Astrocyte of the hippocampus (primary cell): ENCODE results near the gene PTPDC1.
"Not testable (repeated sequence)": the region's sequence is repeated elsewhere in the genome, so short reads cannot be mapped to it uniquely, and the experiment has no call there.

ENCODE experiments used
- DNase-seq: peaks from one replicate; pipeline ENCODE4 v3.0.0; 2011; ENCODE audit warnings: low read depth, low spot score

PTPDC1 gene

GRCh38 chr9:94086486-94087345, 2.5 kb downstream of the PTPDC1 start:
- DNase-seq: peak; percentile 55

- not testable (repeated sequence) for DNase-seq
These were observed 10.2 kb downstream of the PTPDC1 start for GRCh38 chr9:94094219-94095145.

- peak; percentile 15 for DNase-seq
These were observed 12.7 kb downstream of the PTPDC1 start for GRCh38 chr9:94096819-94097577.

- DNase-seq: peak; percentile 77
These were observed 13.6 kb downstream of the PTPDC1 start for GRCh38 chr9:94097788-94098414.

GRCh38 chr9:94100152-94100879, 16.1 kb downstream of the PTPDC1 start:
- no peak for DNase-seq

GRCh38 chr9:94101162-94101853, 17.0 kb downstream of the PTPDC1 start:
- no peak for DNase-seq

- peak; percentile 24 for DNase-seq
These were observed 24.3 kb downstream of the PTPDC1 start for GRCh38 chr9:94108584-94108983.

GRCh38 chr9:94110821-94111252, 26.6 kb downstream of the PTPDC1 start:
- peak; percentile 37 for DNase-seq

GRCh38 chr9:94111446-94111845, 27.2 kb downstream of the PTPDC1 start:
- DNase-seq: no peak

GRCh38 chr9:94112716-94113465, 28.6 kb downstream of the PTPDC1 start:
- no peak for DNase-seq

- DNase-seq: not testable (repeated sequence)
These were observed 35.8 kb downstream of the PTPDC1 start for GRCh38 chr9:94120088-94120487.

- no peak for DNase-seq
These were observed 36.7 kb downstream of the PTPDC1 start for GRCh38 chr9:94120854-94121376.

GRCh38 chr9:94126844-94127243, 42.6 kb downstream of the PTPDC1 start:
- no peak for DNase-seq

GRCh38 chr9:94127806-94128205, 43.5 kb downstream of the PTPDC1 start:
- no peak for DNase-seq

GRCh38 chr9:94128580-94128979, 44.3 kb downstream of the PTPDC1 start:
- DNase-seq: no peak

- DNase-seq: no peak
These were observed 50.4 kb downstream of the PTPDC1 start for GRCh38 chr9:94134629-94135028.

- DNase-seq: peak; percentile 80
These were observed 51.0 kb downstream of the PTPDC1 start for GRCh38 chr9:94135222-94135621.

- peak; percentile 97 for DNase-seq
These were observed 55.6 kb downstream of the PTPDC1 start for GRCh38 chr9:94139672-94140417.
